ENCODE data around the gene ADA.
"Not testable (repeated sequence)": the region's sequence is repeated elsewhere in the genome, so short reads cannot be mapped to it uniquely, and the experiment has no call there.

ADA gene

DNA sequence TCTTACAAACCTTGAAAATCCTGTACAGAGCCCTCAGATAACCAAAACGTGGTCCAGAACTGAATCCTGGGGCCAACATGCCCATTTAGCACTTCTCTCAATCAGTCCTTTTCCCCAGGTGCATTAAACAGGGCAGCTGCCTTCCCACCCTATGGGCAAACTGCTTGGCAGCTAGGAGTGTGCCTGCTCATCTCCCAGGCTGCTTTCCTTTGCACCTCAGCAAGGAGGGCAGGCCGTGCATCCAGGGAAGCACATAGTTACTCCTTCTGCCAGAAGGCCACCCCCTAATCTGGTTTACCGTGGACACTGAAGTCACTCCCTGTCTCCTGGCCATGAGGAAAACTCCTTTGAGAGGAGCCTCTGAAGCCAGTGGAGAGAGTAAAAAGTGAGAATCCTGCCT, 59.1 kb downstream of the ADA start:
- TF ChIP-seq, protein P1, sequence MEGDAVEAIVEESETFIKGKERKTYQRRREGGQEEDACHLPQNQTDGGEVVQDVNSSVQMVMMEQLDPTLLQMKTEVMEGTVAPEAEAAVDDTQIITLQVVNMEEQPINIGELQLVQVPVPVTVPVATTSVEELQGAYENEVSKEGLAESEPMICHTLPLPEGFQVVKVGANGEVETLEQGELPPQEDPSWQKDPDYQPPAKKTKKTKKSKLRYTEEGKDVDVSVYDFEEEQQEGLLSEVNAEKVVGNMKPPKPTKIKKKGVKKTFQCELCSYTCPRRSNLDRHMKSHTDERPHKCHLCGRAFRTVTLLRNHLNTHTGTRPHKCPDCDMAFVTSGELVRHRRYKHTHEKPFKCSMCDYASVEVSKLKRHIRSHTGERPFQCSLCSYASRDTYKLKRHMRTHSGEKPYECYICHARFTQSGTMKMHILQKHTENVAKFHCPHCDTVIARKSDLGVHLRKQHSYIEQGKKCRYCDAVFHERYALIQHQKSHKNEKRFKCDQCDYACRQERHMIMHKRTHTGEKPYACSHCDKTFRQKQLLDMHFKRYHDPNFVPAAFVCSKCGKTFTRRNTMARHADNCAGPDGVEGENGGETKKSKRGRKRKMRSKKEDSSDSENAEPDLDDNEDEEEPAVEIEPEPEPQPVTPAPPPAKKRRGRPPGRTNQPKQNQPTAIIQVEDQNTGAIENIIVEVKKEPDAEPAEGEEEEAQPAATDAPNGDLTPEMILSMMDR (IDR thresholded peaks at IDR 0.05; ENCODE audit: low read depth, low read length): no peak
- H3K4me3 ChIP-seq (ENCODE audit: low read depth, low read length): no peak overlapping the region

DNA sequence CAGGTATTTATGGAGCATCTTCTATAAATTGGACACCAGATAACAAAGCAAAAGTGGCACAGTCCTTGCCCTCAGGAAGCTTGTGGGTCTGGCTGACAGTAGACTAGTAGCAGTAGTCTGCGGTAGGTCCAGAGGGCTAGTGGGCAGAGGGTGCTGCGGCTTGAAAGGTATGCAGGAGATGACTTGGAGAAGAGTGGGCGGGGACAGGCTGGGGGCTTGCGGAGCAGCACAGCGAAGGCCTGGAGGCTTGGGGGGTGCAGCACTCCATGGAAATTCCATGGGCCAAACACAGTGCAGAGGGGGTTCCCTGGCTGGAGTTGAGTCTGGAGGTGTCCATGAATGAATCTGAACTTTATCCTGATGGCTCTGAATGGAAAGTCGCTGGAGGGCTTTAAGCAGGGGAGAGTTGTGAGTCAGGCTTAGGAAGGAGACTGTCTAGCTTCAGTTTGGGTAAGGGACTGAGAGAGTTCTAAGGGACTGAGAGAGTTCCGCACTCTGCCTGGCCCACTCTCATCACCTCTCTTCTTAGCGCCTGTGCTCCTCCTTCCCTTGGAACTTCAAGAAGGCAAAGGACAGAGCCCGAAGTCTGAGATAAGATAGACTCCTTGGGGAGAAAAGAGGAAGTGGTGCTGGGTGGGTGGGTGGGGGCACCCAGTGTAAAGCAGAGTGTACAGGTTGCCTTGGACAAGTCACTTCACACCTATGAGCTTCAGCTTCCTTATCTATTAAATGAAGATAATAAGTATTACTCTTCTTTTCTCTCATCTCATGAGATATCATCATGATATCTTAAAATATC, 60.3 kb downstream of the ADA start:
- no peak overlapping the region for H3K4me3 ChIP-seq (ENCODE audit: low read depth, low read length)
- TF ChIP-seq, protein P1 (IDR thresholded peaks at IDR 0.05; ENCODE audit: low read depth, low read length): no peak

DNA sequence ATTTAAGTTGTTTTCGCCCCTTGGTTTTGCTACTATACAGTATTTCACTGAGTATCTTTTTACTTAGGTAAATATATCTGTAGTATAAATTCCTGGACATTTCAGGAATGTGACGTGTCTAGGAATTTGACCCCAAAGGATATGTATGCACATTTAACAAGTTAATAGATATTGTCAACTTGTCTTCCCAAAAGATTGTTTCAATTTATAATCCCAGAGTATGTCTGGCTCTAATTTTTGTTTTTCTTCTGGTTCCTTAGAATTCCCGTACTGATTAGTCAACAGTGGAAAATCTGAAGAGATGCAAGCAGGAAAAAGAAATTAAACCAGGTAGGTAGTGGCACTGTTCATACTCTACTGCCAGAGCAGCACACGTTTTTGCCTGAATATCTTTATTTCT, 62.0 kb downstream of the ADA start:
- TF ChIP-seq, protein P1 (IDR thresholded peaks at IDR 0.05; ENCODE audit: low read depth, low read length): no peak
- no peak overlapping the region for H3K4me3 ChIP-seq (ENCODE audit: low read depth, low read length)

DNA sequence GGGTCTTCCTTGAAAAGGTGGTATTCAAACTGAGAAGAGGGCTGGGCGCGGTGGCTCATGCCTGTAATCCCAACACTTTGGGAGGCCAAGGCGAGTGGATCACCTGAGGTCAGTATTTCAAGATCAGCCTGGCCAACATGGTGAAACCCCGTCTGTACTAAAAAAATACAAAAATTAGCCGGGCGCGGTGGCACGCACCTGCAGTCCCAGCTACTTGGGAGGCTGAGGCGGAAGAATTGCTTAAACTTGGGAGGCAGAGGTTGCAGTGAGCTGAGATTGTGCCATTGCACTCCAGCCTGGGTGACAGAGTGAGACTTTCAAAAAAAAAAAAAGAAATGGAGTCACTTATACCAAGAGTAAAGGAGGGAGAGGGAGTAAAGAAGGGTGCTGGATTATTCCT, 63.2 kb downstream of the ADA start:
- H3K4me3 ChIP-seq (ENCODE audit: low read depth, low read length): not testable (repeated sequence)

DNA sequence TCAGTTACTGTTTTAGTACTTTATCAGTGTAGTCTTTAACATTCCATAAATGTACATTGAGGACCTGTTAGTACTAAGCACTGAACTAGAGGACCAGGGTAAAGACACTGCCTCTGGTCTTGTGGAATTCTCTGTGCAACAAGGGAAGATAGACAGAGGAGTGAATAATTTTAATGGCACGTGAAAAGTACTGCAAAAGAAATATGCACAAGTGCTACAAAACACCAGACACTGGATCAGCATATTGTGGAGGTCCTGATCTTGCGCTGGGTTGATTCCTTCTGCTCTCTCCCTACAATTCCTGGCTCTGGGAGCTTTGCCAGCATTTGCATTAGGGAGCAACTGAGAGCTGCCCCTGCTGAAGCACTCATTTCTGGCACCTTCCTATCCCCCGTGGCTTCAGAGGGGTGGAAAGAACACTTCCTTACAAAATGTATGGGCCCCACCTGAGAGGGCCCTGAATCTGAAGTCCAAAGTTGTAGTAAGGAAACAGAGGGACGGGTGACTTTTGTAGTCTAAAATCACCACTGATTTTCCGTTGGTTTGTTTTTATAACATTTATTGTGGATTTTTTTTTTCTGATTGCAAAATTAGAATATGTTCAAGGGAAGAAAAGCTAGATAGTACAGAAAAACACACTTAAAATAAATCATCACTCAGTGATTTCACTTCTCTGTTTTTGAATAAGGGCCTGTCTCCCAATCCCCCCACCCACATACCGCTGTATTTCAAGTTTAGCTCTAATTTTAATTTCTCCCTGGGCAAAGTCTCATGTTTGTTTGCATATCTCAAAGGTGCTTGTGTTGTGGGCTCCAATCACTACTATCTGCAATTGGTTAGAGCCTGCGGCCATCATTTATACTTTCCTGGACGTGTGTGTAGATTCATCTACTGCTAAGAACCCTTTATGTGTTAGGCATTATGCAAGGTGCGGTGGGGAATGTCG, 64.2 kb downstream of the ADA start:
- H3K4me3 ChIP-seq (ENCODE audit: low read depth, low read length): no peak overlapping the region
- TF ChIP-seq, protein P1 (IDR thresholded peaks at IDR 0.05; ENCODE audit: low read depth, low read length): no peak

DNA sequence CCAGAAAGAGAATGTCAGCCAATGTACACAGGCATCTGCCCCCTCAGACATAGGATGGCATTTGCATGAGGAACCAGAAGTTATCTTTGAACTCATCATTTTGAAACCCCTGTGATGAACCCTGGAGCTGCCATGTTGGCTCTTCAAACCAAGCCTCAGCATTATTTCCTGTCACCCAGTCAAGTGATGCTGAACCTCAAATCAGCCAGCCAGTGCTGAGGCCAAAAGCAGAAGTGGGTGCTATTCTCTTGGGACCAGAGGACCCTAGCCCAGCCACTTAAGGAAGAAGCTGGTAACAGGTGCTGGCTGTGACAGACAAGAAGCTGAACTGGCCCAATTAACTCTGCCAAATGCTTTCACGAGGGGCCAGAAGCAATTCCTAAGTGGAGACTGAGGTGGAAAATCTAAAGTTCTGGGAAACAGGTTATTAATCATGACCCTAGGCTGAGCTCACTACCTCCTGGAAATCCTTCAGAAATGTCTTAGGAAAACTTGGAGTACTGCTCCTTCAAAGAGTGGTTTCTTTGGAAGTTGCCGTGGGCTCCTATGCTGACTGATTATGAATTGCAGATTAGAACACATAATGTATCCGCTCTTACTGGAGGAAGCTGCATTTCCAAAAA, 65.1 kb downstream of the ADA start:
- H3K4me3 ChIP-seq (ENCODE audit: low read depth, low read length): no peak overlapping the region
- TF ChIP-seq, protein P1 (IDR thresholded peaks at IDR 0.05; ENCODE audit: low read depth, low read length): no peak

DNA sequence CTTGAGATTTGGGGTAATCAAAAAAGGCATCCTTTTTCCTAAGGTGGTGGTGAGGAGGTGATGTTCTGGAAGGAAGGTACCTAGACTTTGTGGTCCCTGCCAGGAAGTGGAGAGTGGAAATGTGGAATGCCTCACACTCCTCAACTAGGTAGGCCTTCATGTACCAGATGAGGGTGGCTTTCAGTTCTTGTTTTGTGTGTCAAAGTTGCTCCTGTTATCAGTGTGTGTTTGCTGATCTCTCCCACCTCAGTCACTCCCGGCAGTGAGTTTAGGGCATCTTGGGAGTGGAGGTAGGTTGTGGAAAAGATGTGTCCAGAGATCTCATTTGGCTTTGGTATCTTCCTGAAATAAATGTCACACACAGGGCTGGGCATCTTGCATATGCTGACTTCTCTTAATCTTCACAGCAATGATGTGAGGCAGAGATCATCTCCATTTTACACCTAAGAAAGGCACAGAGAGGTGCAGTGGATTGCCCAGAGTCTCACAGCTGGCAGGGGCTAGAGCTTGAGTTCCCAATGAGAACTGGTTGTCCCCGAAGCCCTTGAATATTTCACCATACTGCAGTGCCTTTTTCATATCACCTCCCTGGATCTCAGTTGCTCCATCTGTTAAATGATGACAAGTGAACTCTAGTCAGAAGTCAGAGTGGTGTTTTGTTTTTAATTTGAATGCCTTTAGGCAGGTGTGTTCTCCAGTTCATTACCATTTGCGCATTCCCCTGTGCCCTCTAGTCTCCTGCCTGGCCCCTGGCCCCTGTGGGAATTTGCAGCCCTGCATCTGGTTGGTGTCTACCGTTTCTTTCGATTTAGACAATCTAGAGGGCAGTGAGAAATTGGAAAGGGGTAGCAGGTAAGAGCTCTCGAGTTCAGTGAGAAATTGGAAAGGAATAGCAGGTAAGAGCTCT, 66.2 kb downstream of the ADA start:
- no peak overlapping the region for H3K4me3 ChIP-seq (ENCODE audit: low read depth, low read length)
- TF ChIP-seq, protein P1 (IDR thresholded peaks at IDR 0.05; ENCODE audit: low read depth, low read length): no peak
